Tibial artery (tissue), 4 donors: ENCODE measurements around the gene ZNF320.
"Not testable (repeated sequence)": the region's sequence is repeated elsewhere in the genome, so short reads cannot be mapped to it uniquely, and the experiment has no call there.

Experiments used
- DNase-seq, 2 donors: peaks; one replicate each; pipeline ENCODE4 v3.0.0-alpha.2; 2019
- H3K27ac ChIP-seq, 2 donors: fragments of 200-600 bp; sonication (generic) in 1 of 2; 1 replicate in 1 of 2; 2 replicates in 1 of 2; pipeline ENCODE4 v1.5.1; 2018 to 2019; ENCODE audit warnings: mild to moderate bottlenecking in 1 of 2
- H3K27me3 ChIP-seq, 2 donors: fragments of 200-600 bp; sonication (generic) in 1 of 2; one replicate each; pipeline versions ENCODE4 v1.5.1 to v1.6.0; 2016 to 2019
- H3K36me3 ChIP-seq, 3 donors: fragments of 200-600 bp; sonication (generic) in 2 of 3; one replicate each; pipeline ENCODE4 v1.5.1; 2016 to 2019; ENCODE audit warnings: mild to moderate bottlenecking in 2 of 3
- H3K4me1 ChIP-seq, 4 donors: fragments of 200-600 bp; sonication (generic) in 2 of 4; 1 replicate in 3 of 4; 2 replicates in 1 of 4; pipeline ENCODE4 v1.5.1; 2016 to 2019
- H3K4me3 ChIP-seq, 2 donors: fragments of 200-600 bp; sonication (generic) in 1 of 2; 1 replicate in 1 of 2; 2 replicates in 1 of 2; pipeline ENCODE4 v1.5.1; 2018 to 2019; ENCODE audit warnings: mild to moderate bottlenecking in 2 of 2
- H3K9me3 ChIP-seq, 3 donors: fragments of 200-600 bp; sonication (generic) in 1 of 3; one replicate each; pipeline ENCODE4 v1.5.1; 2016 to 2019
- CTCF ChIP-seq, 2 experiments: fragments of 200-600 bp in 1 of 2; fragments of 450-650 bp in 1 of 2; IDR thresholded peaks; one replicate each; pipeline ENCODE4 v1.5.1; 2017 to 2019; ENCODE audit warnings: antibody characterized with exemption in 2 of 2, mild to moderate bottlenecking in 1 of 2, moderate library complexity in 1 of 2
- intact Hi-C: fragments of 100-400 bp; cut with DNase I; formaldehyde crosslinking; loops from one replicate; pipeline ENCODE4 v1.15.0; 2023; ENCODE audit warnings: low total_unique reads

Gene ZNF320

GRCh38 chr19:52901842-52902241 lies 4.4 kb upstream of the ZNF320 start:
- no peak overlapping the region for H3K4me3 ChIP-seq
- H3K4me1 ChIP-seq: peaks cover 0 to 7% (median 6%) of the 10 kb centered on the region in 4 donors
- no peaks in the 10 kb centered on the region for H3K9me3 ChIP-seq
- intact Hi-C loops: no loop called here
- H3K36me3 ChIP-seq: peaks cover 8 to 12% (median 10%) of the 10 kb centered on the region in 3 donors
- TF ChIP-seq CTCF (IDR thresholded peaks at IDR 0.05): no peak
- no peaks in the 10 kb centered on the region for H3K27me3 ChIP-seq
- DNase-seq: no peak
- H3K27ac ChIP-seq: no peak overlapping the region

- Histone ChIP-seq H3K27ac (peak overlapping the region in 1 of 2 donors; percentile 91), H3K36me3 (peaks cover 0 to 17% (median 0%) of the 10 kb centered on the region in 3 donors), H3K4me1 (peaks cover 0 to 16% (median 14%) of the 10 kb centered on the region in 4 donors)
- H3K9me3 ChIP-seq, H3K4me3 ChIP-seq, H3K27me3 ChIP-seq, intact Hi-C loops, DNase-seq: not testable (repeated sequence)
Observed at GRCh38 chr19:52898596-52898995, 1.2 kb upstream of the ZNF320 start.

GRCh38 chr19:52898101-52898500 lies 666 bp upstream of the ZNF320 start:
- Histone ChIP-seq H3K4me3 (peak overlapping the region; percentile 67 to 72), H3K36me3 (peaks cover 0 to 22% (median 2%) of the 10 kb centered on the region in 3 donors), H3K27me3 (no peaks in the 10 kb centered on the region), H3K9me3 (no peaks in the 10 kb centered on the region), H3K27ac (peak overlapping the region; percentile 85 to 91), H3K4me1 (peaks cover 0 to 16% (median 14%) of the 10 kb centered on the region in 4 donors)
- intact Hi-C loops: no loop called here
- no peak for TF ChIP-seq CTCF (IDR thresholded peaks at IDR 0.05)
- DNase-seq: no peak

- peaks cover 0 to 35% (median 6%) of the 10 kb centered on the region in 3 donors for H3K36me3 ChIP-seq
- peak overlapping the region; percentile 67 to 72 for H3K4me3 ChIP-seq
- intact Hi-C loops: no loop called here
- H3K27me3 ChIP-seq: no peaks in the 10 kb centered on the region
- peak overlapping the region; percentile 85 to 91 for H3K27ac ChIP-seq
- no peak for TF ChIP-seq CTCF (IDR thresholded peaks at IDR 0.05)
- H3K9me3 ChIP-seq: no peaks in the 10 kb centered on the region
- peak in 1 of 2 donors; percentile 24 for DNase-seq
- H3K4me1 ChIP-seq: peaks cover 0 to 16% (median 14%) of the 10 kb centered on the region in 4 donors
Observed at GRCh38 chr19:52896431-52897137, 851 bp downstream of the ZNF320 start.

- intact Hi-C loops: no loop called here
- TF ChIP-seq CTCF (IDR thresholded peaks at IDR 0.05): no peak
Observed at GRCh38 chr19:52891336-52891735, 6.1 kb downstream of the ZNF320 start.

GRCh38 chr19:52889931-52890330 lies 7.5 kb downstream of the ZNF320 start:
- DNase-seq: no peak
- Histone ChIP-seq H3K27me3 (no peaks in the 10 kb centered on the region), H3K4me1 (no peaks in the 10 kb centered on the region), H3K36me3 (peaks cover 51 to 89% (median 58%) of the 10 kb centered on the region in 3 donors), H3K4me3 (no peak overlapping the region), H3K27ac (no peak overlapping the region), H3K9me3 (no peaks in the 10 kb centered on the region)
- no peak for TF ChIP-seq CTCF (IDR thresholded peaks at IDR 0.05)
- intact Hi-C loops: no loop called here

More at GRCh38 chr19:52891336-52891735, 6.1 kb downstream of the ZNF320 start:
- Histone ChIP-seq H3K27me3 (no peaks in the 10 kb centered on the region), H3K9me3 (no peaks in the 10 kb centered on the region), H3K4me3 (no peak overlapping the region), H3K27ac (no peak overlapping the region), H3K4me1 (peaks cover 0 to 4% (median 3%) of the 10 kb centered on the region in 4 donors), H3K36me3 (peaks cover 37 to 82% (median 44%) of the 10 kb centered on the region in 3 donors)
- DNase-seq: no peak
